IMR-90 (cell line): Measurements from ENCODE around the gene HAUS7. TPM values are rescaled to one million over a fixed set of nuclear protein-coding genes. Genes with fewer than 3 reads are reported as not detected.

Experiments
- ATAC-seq: fragments of 200-7000 bp; cut with Tn5 transposase; 2 replicates; pipeline ENCODE4 v1.9.1; 2020; ENCODE audit warnings: low read depth, mild to moderate bottlenecking, moderate library complexity
- BruUV-seq: library from RNA; stranded (reverse); fragments of 400-500 nt; replicated peaks from 2 replicates; lab custom pipeline; 2021; lab: Mats Ljungman, UMichigan
- CTCF ChIA-PET: fragments of 300-600 bp; formaldehyde crosslinking; extraction: SDS; loops from one replicate; lab custom pipeline; 2021; ENCODE audit warnings: antibody characterized with exemption; lab: Yijun Ruan, JAX
- POLR2A ChIA-PET: fragments of 300-600 bp; sonication (Branson Sonifier 250); formaldehyde crosslinking; loops from one replicate; lab custom pipeline; 2022; ENCODE audit warnings: antibody characterized with exemption; ENCODE audit not compliant: unreplicated experiment; lab: Charles Lee
- DNase-seq: peaks from one replicate; pipeline ENCODE4 v3.0.0; 2013
- H2AFZ ChIP-seq: replicated peaks from 2 replicates; pipeline ENCODE3; 2013; ENCODE audit warnings: low read length, mild to moderate bottlenecking; ENCODE audit not compliant: poor library complexity
- H2AK5ac ChIP-seq: 2 replicates; pipeline ENCODE4 v1.6.1; 2013; ENCODE audit warnings: low read depth, low read length, inconsistent platforms
- H2AK9ac ChIP-seq: replicated peaks from 2 replicates; pipeline ENCODE3; 2013; ENCODE audit warnings: mild to moderate bottlenecking, low read depth, low read length, moderate library complexity; ENCODE audit not compliant: poor library complexity
- H2BK120ac ChIP-seq: 2 replicates; pipeline ENCODE4 v1.6.1; 2013; ENCODE audit warnings: low read depth, low read length, inconsistent platforms
- H2BK15ac ChIP-seq: 3 replicates; pipeline ENCODE4 v1.6.1; 2013; ENCODE audit warnings: low read depth, low read length, inconsistent platforms
- H2BK20ac ChIP-seq: 2 replicates; pipeline ENCODE4 v1.6.1; 2013; ENCODE audit warnings: low read depth, mild to moderate bottlenecking, inconsistent platforms, low read length, moderate library complexity
- H2BK5ac ChIP-seq: 2 replicates; pipeline ENCODE4 v1.6.1; 2013; ENCODE audit warnings: mild to moderate bottlenecking, low read depth, low read length, inconsistent platforms; ENCODE audit not compliant: poor library complexity, severe bottlenecking
- H3K14ac ChIP-seq: replicated peaks from 2 replicates; pipeline ENCODE4 v1.6.1; 2013; ENCODE audit warnings: low read depth, low read length, inconsistent platforms
- H3K18ac ChIP-seq: 2 replicates; pipeline ENCODE4 v1.6.1; 2013; ENCODE audit warnings: low read depth, low read length, control low read depth
- H3K23ac ChIP-seq: 2 replicates; pipeline ENCODE4 v1.6.1; 2013; ENCODE audit warnings: low read depth, low read length, inconsistent platforms
- H3K27ac ChIP-seq: 2 replicates; pipeline ENCODE4 v1.5.1; 2013; ENCODE audit warnings: mild to moderate bottlenecking, control low read depth, low read length; ENCODE audit not compliant: insufficient read depth
- H3K27me3 ChIP-seq: 2 replicates; pipeline ENCODE4 v1.6.1; 2013; ENCODE audit warnings: low read length; ENCODE audit not compliant: control insufficient read depth, insufficient read depth
- H3K36me3 ChIP-seq: 2 replicates; pipeline ENCODE4 v1.6.1; 2013; ENCODE audit warnings: low read length, mixed read lengths; ENCODE audit not compliant: control insufficient read depth, insufficient read depth
- H3K4ac ChIP-seq: 2 replicates; pipeline ENCODE4 v1.6.1; 2013; ENCODE audit warnings: low read depth, low read length, inconsistent platforms
- H3K4me1 ChIP-seq: 2 replicates; pipeline ENCODE4 v1.6.1; 2013; ENCODE audit warnings: low read length, mixed read lengths; ENCODE audit not compliant: control insufficient read depth, insufficient read depth
- H3K4me2 ChIP-seq: 2 replicates; pipeline ENCODE4 v1.6.1; 2013; ENCODE audit warnings: low read depth, mild to moderate bottlenecking, control low read depth, low read length, moderate library complexity
- H3K4me3 ChIP-seq: 2 replicates; pipeline ENCODE4 v1.5.1; 2013; ENCODE audit warnings: low read depth, mild to moderate bottlenecking, control low read depth, low read length, moderate library complexity; ENCODE audit not compliant: insufficient read depth
- H3K56ac ChIP-seq: 2 replicates; pipeline ENCODE4 v1.6.1; 2013; ENCODE audit warnings: low read length, inconsistent platforms; ENCODE audit not compliant: insufficient read depth; ENCODE audit errors: extremely low read depth
- H3K79me1 ChIP-seq, 2 experiments: 2 replicates each; pipeline ENCODE4 v1.6.1; 2013; ENCODE audit warnings: low read length in 2 of 2, inconsistent platforms in 1 of 2, low read depth in 1 of 2
- H3K9ac ChIP-seq: 2 replicates; pipeline ENCODE4 v1.6.1; 2013; ENCODE audit warnings: low read depth, low read length, control low read depth
- H3K9me1 ChIP-seq: 2 replicates; pipeline ENCODE4 v1.6.1; 2013; ENCODE audit warnings: low read length, inconsistent platforms; ENCODE audit not compliant: insufficient read depth
- H3K9me3 ChIP-seq: 2 replicates; pipeline ENCODE4 v1.6.1; 2013; ENCODE audit warnings: low read length; ENCODE audit not compliant: control insufficient read depth, insufficient read depth
- H4K20me1 ChIP-seq: 2 replicates; pipeline ENCODE4 v1.6.1; 2013; ENCODE audit warnings: low read length, inconsistent platforms; ENCODE audit not compliant: insufficient read depth
- H4K5ac ChIP-seq: 2 replicates; pipeline ENCODE4 v1.6.1; 2013; ENCODE audit warnings: mild to moderate bottlenecking, low read depth, low read length, control low read depth
- H4K8ac ChIP-seq, 2 experiments: 2 replicates each; pipeline ENCODE4 v1.6.1; 2013; ENCODE audit warnings: low read depth in 2 of 2, low read length in 2 of 2, control low read depth in 1 of 2, inconsistent platforms in 1 of 2
- H4K91ac ChIP-seq: 2 replicates; pipeline ENCODE4 v1.6.1; 2013; ENCODE audit warnings: low read depth, low read length, inconsistent platforms; ENCODE audit not compliant: insufficient read depth
- BHLHE40 ChIP-seq: fragments of 150-350 bp; IDR thresholded peaks from 2 replicates; pipeline ENCODE4 v1.6.1; 2016; ENCODE audit warnings: mild to moderate bottlenecking, low read depth, low read length
- CEBPB ChIP-seq: IDR thresholded peaks from 2 replicates; pipeline ENCODE4 v1.6.1; 2012; ENCODE audit warnings: low read depth, low read length, improper control_type of control experiment
- CHD1 ChIP-seq: IDR thresholded peaks from 2 replicates; pipeline ENCODE4 v1.6.1; 2012; ENCODE audit warnings: low read depth, low read length, improper control_type of control experiment
- FOS ChIP-seq: fragments of 150-350 bp; IDR thresholded peaks from 2 replicates; pipeline ENCODE4 v1.6.1; 2016; ENCODE audit warnings: low read depth, low read length
- MXI1 ChIP-seq: IDR thresholded peaks from 2 replicates; pipeline ENCODE4 v1.6.1; 2012; ENCODE audit warnings: low read depth, mild to moderate bottlenecking, low read length, moderate library complexity, borderline replicate concordance
- POLR2A ChIP-seq: IDR thresholded peaks from 2 replicates; pipeline ENCODE4 v1.6.1; 2012; ENCODE audit warnings: mild to moderate bottlenecking, low read depth, low read length
- RAD21 ChIP-seq: IDR thresholded peaks from 2 replicates; pipeline ENCODE4 v1.6.1; 2012; ENCODE audit warnings: low read length, improper control_type of control experiment
- RCOR1 ChIP-seq: IDR thresholded peaks from 2 replicates; pipeline ENCODE4 v1.6.1; 2012; ENCODE audit warnings: mild to moderate bottlenecking, low read length, improper control_type of control experiment; ENCODE audit not compliant: insufficient replicate concordance
- RFX5 ChIP-seq: IDR thresholded peaks from 2 replicates; pipeline ENCODE4 v1.8.0; 2012; ENCODE audit warnings: low read depth, mild to moderate bottlenecking, low read length, moderate library complexity
- SMC3 ChIP-seq: fragments of 150-350 bp; IDR thresholded peaks from 2 replicates; pipeline ENCODE4 v1.6.1; 2016; ENCODE audit warnings: low read depth, mild to moderate bottlenecking, antibody characterized with exemption, low read length, moderate library complexity
- WGBS, 2 experiments: methylation state at CpG; one replicate each; pipeline versions ENCODE4 v1.1.5 to v1.1.7; 2013; ENCODE audit warnings: missing lambda C conversion rate in 2 of 2; ENCODE audit not compliant: insufficient read length in 1 of 2; ENCODE audit errors: extremely low coverage in 2 of 2; 5-methylcytosine and 5-hydroxymethylcytosine counted together
- dilution Hi-C: fragments of 300-500 bp; cut with HindIII; formaldehyde crosslinking; loops from one replicate; pipeline ENCODE4 v1.14.3; 2018; ENCODE audit warnings: low sequenced_read_pairs; ENCODE audit not compliant: unreplicated experiment
- in situ Hi-C: fragments of 300-500 bp; cut with MboI; formaldehyde crosslinking; loops from 3 replicates; pipeline ENCODE4 v1.14.3; 2019; ENCODE audit warnings: low sequenced_read_pairs, inconsistent platforms, mixed read lengths
- intact Hi-C: fragments of 100-400 bp; cut with micrococcal nuclease; formaldehyde crosslinking; loops from 2 replicates; pipeline ENCODE4 v1.10.0; 2022
- polyA plus RNA-seq, 3 experiments: library from polyadenylated mRNA; depleted of rRNA; stranded (reverse); fragments of >200 nt; gene quantifications; 2 replicates each; pipeline ENCODE4 v1.2.3, GENCODE V29; 2012; ENCODE audit warnings: low replicate concordance in 1 of 3
- total RNA-seq: library from RNA; depleted of rRNA; stranded (reverse); fragments of >200 nt; gene quantifications from 2 replicates; pipeline ENCODE4 v1.2.3, GENCODE V29; 2012
- TF ChIP-seq, protein P1 (sequence below): conservative IDR thresholded peaks from 2 replicates; pipeline ENCODE4 v1.5.1; 2012; ENCODE audit warnings: mild to moderate bottlenecking, low read depth, low read length, improper control_type of control experiment
- TF ChIP-seq, protein P2 (sequence below): fragments of 150-350 bp; IDR thresholded peaks from 2 replicates; pipeline ENCODE4 v1.6.1; 2017; ENCODE audit warnings: mild to moderate bottlenecking, antibody characterized with exemption, low read length, low read depth
- TF ChIP-seq, protein P3 (sequence below): fragments of 150-350 bp; IDR thresholded peaks from 2 replicates; pipeline ENCODE4 v1.6.1; 2016; ENCODE audit warnings: low read depth, mild to moderate bottlenecking, low read length, moderate library complexity, borderline replicate concordance

Gene HAUS7
- total and polyA plus RNA-seq, 2 of the 4 experiments (the other 2 are of a cell fraction): 10.8 to 25.9 TPM

DNA sequence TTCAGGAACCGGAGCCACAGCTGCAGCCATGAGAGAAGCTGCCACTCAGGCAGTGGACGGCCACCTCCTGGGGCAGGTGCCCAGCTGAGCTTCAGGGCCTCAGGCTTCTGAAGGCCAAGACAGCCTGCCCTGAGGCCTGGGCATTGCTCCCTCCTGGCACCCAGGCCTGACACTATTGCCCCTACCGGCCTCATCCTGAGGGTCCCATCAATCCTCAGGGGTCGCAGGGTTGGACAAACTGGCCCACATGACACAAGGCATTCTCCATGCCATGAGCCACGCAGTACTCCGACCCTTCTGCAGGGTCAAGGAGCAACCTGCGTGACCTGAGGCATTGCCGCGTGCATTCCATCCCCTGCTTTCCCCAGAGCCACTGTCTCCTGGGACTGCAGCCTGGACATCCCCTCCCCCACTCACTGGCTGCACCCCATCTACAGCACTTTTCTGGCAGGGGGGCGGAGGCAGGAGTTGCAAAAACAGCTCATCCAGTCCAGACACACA, 62.1 kb downstream of the HAUS7 start:
- Histone ChIP-seq H4K20me1 (no peaks in the 10 kb centered on the region), H2BK5ac (no peak overlapping the region), H2AK9ac (no peak overlapping the region), H3K36me3 (no peaks in the 10 kb centered on the region), H2AK5ac (no peak overlapping the region), H3K4ac (no peak overlapping the region), H2AFZ (no peak overlapping the region), H3K18ac (no peak overlapping the region), H3K27ac (no peak overlapping the region), H3K4me2 (no peak overlapping the region), H3K9me1 (no peaks in the 10 kb centered on the region), H2BK120ac (no peak overlapping the region), H4K8ac (no peak overlapping the region), H4K91ac (no peak overlapping the region), H3K23ac (no peak overlapping the region), H3K79me1 (no peaks in the 10 kb centered on the region), H2BK20ac (no peak overlapping the region), H3K9me3 (no peaks in the 10 kb centered on the region; the same call in 1 of the 2 replicates), H3K27me3 (peaks cover 8% of the 10 kb centered on the region), H3K9ac (no peak overlapping the region), H3K14ac (no peak overlapping the region), H2BK15ac (no peak overlapping the region), H3K56ac (no peak overlapping the region), H3K4me3 (no peak overlapping the region), H4K5ac (no peak overlapping the region), H3K4me1 (no peaks in the 10 kb centered on the region)
- POLR2A ChIA-PET: no interaction called here
- ATAC-seq: no peak
- CTCF ChIA-PET: no interaction called here
- no TSS peak for BruUV-seq
- 57% methylated on average over 8 of the region's 10 CpGs; no CpG with 5 or more reads in 1 of the 2 experiments for WGBS, 2 experiments
- intact Hi-C loops: no loop called here
- in situ Hi-C loops: loop anchor here (25.0 kb wide), 1 partner anchor 221 kb away; the partner anchor contains the start of gene MAGEA1
- dilution Hi-C loops: no loop called here
- DNase-seq: no peak
- TF ChIP-seq, protein P1, sequence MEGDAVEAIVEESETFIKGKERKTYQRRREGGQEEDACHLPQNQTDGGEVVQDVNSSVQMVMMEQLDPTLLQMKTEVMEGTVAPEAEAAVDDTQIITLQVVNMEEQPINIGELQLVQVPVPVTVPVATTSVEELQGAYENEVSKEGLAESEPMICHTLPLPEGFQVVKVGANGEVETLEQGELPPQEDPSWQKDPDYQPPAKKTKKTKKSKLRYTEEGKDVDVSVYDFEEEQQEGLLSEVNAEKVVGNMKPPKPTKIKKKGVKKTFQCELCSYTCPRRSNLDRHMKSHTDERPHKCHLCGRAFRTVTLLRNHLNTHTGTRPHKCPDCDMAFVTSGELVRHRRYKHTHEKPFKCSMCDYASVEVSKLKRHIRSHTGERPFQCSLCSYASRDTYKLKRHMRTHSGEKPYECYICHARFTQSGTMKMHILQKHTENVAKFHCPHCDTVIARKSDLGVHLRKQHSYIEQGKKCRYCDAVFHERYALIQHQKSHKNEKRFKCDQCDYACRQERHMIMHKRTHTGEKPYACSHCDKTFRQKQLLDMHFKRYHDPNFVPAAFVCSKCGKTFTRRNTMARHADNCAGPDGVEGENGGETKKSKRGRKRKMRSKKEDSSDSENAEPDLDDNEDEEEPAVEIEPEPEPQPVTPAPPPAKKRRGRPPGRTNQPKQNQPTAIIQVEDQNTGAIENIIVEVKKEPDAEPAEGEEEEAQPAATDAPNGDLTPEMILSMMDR: no peak
- TF ChIP-seq CEBPB (no peak), SMC3 (no peak), CHD1 (no peak), RAD21 (no peak), MXI1 (no peak), FOS (no peak), BHLHE40 (no peak), RFX5 (no peak), POLR2A (no peak), RCOR1 (no peak)
- TF ChIP-seq, protein P2, sequence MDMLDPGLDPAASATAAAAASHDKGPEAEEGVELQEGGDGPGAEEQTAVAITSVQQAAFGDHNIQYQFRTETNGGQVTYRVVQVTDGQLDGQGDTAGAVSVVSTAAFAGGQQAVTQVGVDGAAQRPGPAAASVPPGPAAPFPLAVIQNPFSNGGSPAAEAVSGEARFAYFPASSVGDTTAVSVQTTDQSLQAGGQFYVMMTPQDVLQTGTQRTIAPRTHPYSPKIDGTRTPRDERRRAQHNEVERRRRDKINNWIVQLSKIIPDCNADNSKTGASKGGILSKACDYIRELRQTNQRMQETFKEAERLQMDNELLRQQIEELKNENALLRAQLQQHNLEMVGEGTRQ: no peak
- TF ChIP-seq, protein P3, sequence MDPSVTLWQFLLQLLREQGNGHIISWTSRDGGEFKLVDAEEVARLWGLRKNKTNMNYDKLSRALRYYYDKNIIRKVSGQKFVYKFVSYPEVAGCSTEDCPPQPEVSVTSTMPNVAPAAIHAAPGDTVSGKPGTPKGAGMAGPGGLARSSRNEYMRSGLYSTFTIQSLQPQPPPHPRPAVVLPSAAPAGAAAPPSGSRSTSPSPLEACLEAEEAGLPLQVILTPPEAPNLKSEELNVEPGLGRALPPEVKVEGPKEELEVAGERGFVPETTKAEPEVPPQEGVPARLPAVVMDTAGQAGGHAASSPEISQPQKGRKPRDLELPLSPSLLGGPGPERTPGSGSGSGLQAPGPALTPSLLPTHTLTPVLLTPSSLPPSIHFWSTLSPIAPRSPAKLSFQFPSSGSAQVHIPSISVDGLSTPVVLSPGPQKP: no peak
